ENCODE results near the gene ZNF595.

DNA sequence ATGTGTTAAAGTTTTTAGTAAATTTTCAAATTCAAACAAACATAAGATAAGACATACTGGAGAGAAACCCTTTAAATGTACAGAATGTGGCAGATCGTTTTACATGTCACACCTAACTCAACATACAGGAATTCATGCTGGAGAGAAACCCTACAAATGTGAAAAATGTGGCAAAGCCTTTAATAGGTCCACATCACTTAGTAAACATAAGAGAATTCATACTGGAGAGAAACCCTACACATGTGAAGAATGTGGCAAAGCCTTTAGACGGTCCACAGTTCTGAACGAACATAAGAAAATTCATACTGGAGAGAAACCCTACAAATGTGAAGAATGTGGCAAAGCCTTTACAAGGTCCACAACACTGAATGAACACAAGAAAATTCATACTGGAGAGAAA lies 32.8 kb downstream of the ZNF595 start:
- no peak for TF ChIP-seq CTCF (IDR thresholded peaks at IDR 0.05)
- no peak for TF ChIP-seq POLR2A (IDR thresholded peaks at IDR 0.05)

Data from prostate gland (tissue), 2 donors.